Measurements from ENCODE around the gene GRIK3.

GRCh38 chr1:36988321-36988720 is 46.0 kb downstream of the GRIK3 start:
- TF ChIP-seq CTCF (conservative IDR thresholded peaks at IDR 0.05 in 1 of 2, IDR thresholded peaks at IDR 0.05 in 1 of 2; ENCODE audit: extremely low read depth in 1 of 2, insufficient read depth in 1 of 2, low read depth in 1 of 2, low read length in 2 of 2) (no peak), EZH2 (IDR thresholded peaks at IDR 0.05; ENCODE audit: borderline replicate concordance, low read length) (no peak)
